ENCODE results near the gene PSEN1. TPM values are rescaled to one million over a fixed set of nuclear protein-coding genes. Genes with fewer than 3 reads are reported as not detected.
A peak's percentile ranks its signal among the peaks of the same experiment; 100 is the strongest.

PSEN1 gene
- polyA plus RNA-seq, 2 of the 4 experiments (the other 2 are of a cell fraction), result 21.6 to 38.1 TPM

GRCh38 chr14:73249108-73249507, 112.8 kb downstream of the PSEN1 start:
- CTCF ChIA-PET, result interaction anchor here (1.7 kb wide), 1 partner anchor 17 kb away, joined by 4 read pairs; no protein-coding TSS in a partner anchor
- H3K9me3 ChIP-seq, result no peaks in the 10 kb centered on the region
- TF ChIP-seq EHF (CRISPR knock-in tag; IDR thresholded peaks at IDR 0.05) (no peak), MYC (IDR thresholded peaks at IDR 0.05; ENCODE audit: borderline replicate concordance, low read length) (no peak), NFE2L2 (conservative IDR thresholded peaks at IDR 0.05; ENCODE audit: low read length) (no peak), RAD21 (conservative IDR thresholded peaks at IDR 0.05 in 1 of 2, IDR thresholded peaks at IDR 0.05 in 1 of 2) (no peak), ZFP36 (IDR thresholded peaks at IDR 0.05; ENCODE audit: borderline replicate concordance, partially characterized antibody) (no peak), MAFK (IDR thresholded peaks at IDR 0.05; ENCODE audit: partially characterized antibody) (peak; percentile 68)
- H3K4me3 ChIP-seq, result no peak overlapping the region
- no peaks in the 10 kb centered on the region for H3K4me1 ChIP-seq
- H3K27ac ChIP-seq, result no peak overlapping the region
- FAIRE-seq (no peak), DNase-seq (ENCODE audit: low read depth in 1 of 2, low spot score in 1 of 2) (no peak), ATAC-seq (no peak)
- 89% methylated on average over 1 of the region's 1 CpG for WGBS (ENCODE audit: missing lambda C conversion rate)
- POLR2A ChIA-PET, result no interaction called here
- H3K4me2 ChIP-seq, result no peak overlapping the region

GRCh38 chr14:73249564-73250316, 113.4 kb downstream of the PSEN1 start:
- POLR2A ChIA-PET, result no interaction called here
- ATAC-seq, result no peak
- no peak for DNase-seq (ENCODE audit: low read depth in 1 of 2, low spot score in 1 of 2)
- Histone ChIP-seq H3K4me1 (no peaks in the 10 kb centered on the region), H3K9me3 (no peaks in the 10 kb centered on the region), H3K4me3 (no peak overlapping the region), H3K27ac (no peak overlapping the region), H3K4me2 (no peak overlapping the region)
- TF ChIP-seq HOXB13 (CRISPR knock-in tag; IDR thresholded peaks at IDR 0.05; ENCODE audit: low read depth), result no peak
- no peak for TF ChIP-seq BHLHE40 (IDR thresholded peaks at IDR 0.05; ENCODE audit: low read depth, low read length)
- TF ChIP-seq RARB (CRISPR knock-in tag; IDR thresholded peaks at IDR 0.05), result no peak
- TF ChIP-seq, protein P1, sequence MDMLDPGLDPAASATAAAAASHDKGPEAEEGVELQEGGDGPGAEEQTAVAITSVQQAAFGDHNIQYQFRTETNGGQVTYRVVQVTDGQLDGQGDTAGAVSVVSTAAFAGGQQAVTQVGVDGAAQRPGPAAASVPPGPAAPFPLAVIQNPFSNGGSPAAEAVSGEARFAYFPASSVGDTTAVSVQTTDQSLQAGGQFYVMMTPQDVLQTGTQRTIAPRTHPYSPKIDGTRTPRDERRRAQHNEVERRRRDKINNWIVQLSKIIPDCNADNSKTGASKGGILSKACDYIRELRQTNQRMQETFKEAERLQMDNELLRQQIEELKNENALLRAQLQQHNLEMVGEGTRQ (IDR thresholded peaks at IDR 0.05), result no peak
- no peak for TF ChIP-seq SREBF2 (IDR thresholded peaks at IDR 0.05)
- no peak for TF ChIP-seq KDM1A (IDR thresholded peaks at IDR 0.05; ENCODE audit: low read depth)
- TF ChIP-seq RAD21 (conservative IDR thresholded peaks at IDR 0.05 in 1 of 2, IDR thresholded peaks at IDR 0.05 in 1 of 2), result no peak
- no peak for TF ChIP-seq EHMT2 (IDR thresholded peaks at IDR 0.05; ENCODE audit: low read depth)
- TF ChIP-seq ZSCAN20 (CRISPR knock-in tag; IDR thresholded peaks at IDR 0.05), result no peak
- no peak for TF ChIP-seq CBX8 (IDR thresholded peaks at IDR 0.05)
- TF ChIP-seq POLR2AphosphoS2 (conservative IDR thresholded peaks at IDR 0.05; ENCODE audit: low read length), result no peak
- TF ChIP-seq HMGXB4 (CRISPR knock-in tag; IDR thresholded peaks at IDR 0.05; ENCODE audit: borderline replicate concordance), result no peak
- TF ChIP-seq RCOR1 (IDR thresholded peaks at IDR 0.05; ENCODE audit: low read depth, low read length), result no peak
- TF ChIP-seq, protein P2, sequence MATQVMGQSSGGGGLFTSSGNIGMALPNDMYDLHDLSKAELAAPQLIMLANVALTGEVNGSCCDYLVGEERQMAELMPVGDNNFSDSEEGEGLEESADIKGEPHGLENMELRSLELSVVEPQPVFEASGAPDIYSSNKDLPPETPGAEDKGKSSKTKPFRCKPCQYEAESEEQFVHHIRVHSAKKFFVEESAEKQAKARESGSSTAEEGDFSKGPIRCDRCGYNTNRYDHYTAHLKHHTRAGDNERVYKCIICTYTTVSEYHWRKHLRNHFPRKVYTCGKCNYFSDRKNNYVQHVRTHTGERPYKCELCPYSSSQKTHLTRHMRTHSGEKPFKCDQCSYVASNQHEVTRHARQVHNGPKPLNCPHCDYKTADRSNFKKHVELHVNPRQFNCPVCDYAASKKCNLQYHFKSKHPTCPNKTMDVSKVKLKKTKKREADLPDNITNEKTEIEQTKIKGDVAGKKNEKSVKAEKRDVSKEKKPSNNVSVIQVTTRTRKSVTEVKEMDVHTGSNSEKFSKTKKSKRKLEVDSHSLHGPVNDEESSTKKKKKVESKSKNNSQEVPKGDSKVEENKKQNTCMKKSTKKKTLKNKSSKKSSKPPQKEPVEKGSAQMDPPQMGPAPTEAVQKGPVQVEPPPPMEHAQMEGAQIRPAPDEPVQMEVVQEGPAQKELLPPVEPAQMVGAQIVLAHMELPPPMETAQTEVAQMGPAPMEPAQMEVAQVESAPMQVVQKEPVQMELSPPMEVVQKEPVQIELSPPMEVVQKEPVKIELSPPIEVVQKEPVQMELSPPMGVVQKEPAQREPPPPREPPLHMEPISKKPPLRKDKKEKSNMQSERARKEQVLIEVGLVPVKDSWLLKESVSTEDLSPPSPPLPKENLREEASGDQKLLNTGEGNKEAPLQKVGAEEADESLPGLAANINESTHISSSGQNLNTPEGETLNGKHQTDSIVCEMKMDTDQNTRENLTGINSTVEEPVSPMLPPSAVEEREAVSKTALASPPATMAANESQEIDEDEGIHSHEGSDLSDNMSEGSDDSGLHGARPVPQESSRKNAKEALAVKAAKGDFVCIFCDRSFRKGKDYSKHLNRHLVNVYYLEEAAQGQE (IDR thresholded peaks at IDR 0.05), result no peak
- TF ChIP-seq RFX5 (IDR thresholded peaks at IDR 0.05), result no peak
- no peak for FAIRE-seq
- WGBS (ENCODE audit: missing lambda C conversion rate), result 81% methylated on average over 11 of the region's 13 CpGs
- CTCF ChIA-PET, result no interaction called here
